Measurements from ENCODE around the gene ISYNA1. TPM values are rescaled to one million over a fixed set of nuclear protein-coding genes. Genes with fewer than 3 reads are reported as not detected.

The ISYNA1 gene
- total RNA-seq, 4 donors from 2014 or later, result 5.1 to 29.1 (median 7.8) TPM

DNA sequence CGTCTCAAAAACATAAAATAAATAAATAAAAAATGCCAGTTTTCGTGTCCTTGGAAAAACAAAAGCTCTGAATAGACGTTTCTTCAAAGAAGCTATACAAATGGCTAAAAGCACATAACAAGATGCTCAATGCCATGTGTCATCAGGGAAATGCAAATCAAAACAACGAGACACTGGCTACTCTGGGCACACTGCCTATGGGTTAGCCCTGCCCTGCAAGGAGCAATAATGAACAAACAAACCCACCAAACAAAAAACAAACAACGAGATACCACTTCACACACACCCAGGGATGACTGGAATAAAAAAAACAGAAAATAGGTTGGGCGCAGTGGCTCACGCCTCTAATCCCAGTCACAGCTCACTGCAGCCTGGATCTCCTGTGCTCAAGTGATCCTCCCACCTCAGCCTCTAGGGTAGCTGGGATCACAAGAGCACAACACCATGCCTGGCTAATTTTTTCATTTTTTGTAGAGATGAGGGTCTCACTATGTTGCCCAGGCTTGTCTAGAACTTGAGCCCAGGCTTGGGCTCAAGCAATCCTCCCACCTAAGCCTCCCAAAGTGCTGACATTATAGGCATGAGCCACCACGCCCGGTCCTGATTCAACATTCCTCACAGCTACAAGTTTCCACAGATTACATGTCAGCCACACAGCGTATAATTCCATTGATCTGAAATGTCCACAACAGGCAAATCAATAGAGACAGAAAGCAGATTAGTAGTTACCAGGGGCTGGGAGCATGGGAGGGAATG, 15.5 kb upstream of the ISYNA1 start:
- Histone ChIP-seq H3K27ac (peak overlapping the region; percentile 11 to 94 (median 28)), H3K4me3 (no peak overlapping the region), H3K4me1 (peaks cover 28 to 36% of the 10 kb centered on the region in 2 donors), H3K9me3 (no peaks in the 10 kb centered on the region), H3K36me3 (peaks cover 0 to 31% of the 10 kb centered on the region in 2 donors), H3K27me3 (no peaks in the 10 kb centered on the region)
- ATAC-seq (no peak), DNase-seq (no peak)
- in situ Hi-C loops (cut with MboI; ENCODE audit: low sequenced_read_pairs in 4 of 4) (loop anchor here (10.0 to 25.0 kb wide), 5 partner anchors 109 to 391 kb away; partner anchors contain the start of genes UBA52 (in 3 of the 4), UPF1 (in 2 of the 4), CRTC1 (in 1 of the 4) and KXD1 (in 1 of the 4)), intact Hi-C loops (cut with DNase I; ENCODE audit: low total_unique reads) (loop anchor here (5.0 kb wide), 1 partner anchor 394 kb away; no protein-coding TSS in a partner anchor)
- TF ChIP-seq POLR2A (IDR thresholded peaks at IDR 0.05), result no peak
- TF ChIP-seq, protein P1, sequence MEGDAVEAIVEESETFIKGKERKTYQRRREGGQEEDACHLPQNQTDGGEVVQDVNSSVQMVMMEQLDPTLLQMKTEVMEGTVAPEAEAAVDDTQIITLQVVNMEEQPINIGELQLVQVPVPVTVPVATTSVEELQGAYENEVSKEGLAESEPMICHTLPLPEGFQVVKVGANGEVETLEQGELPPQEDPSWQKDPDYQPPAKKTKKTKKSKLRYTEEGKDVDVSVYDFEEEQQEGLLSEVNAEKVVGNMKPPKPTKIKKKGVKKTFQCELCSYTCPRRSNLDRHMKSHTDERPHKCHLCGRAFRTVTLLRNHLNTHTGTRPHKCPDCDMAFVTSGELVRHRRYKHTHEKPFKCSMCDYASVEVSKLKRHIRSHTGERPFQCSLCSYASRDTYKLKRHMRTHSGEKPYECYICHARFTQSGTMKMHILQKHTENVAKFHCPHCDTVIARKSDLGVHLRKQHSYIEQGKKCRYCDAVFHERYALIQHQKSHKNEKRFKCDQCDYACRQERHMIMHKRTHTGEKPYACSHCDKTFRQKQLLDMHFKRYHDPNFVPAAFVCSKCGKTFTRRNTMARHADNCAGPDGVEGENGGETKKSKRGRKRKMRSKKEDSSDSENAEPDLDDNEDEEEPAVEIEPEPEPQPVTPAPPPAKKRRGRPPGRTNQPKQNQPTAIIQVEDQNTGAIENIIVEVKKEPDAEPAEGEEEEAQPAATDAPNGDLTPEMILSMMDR (IDR thresholded peaks at IDR 0.05 in 4 of 5, conservative IDR thresholded peaks at IDR 0.05 in 1 of 5), result no peak

DNA sequence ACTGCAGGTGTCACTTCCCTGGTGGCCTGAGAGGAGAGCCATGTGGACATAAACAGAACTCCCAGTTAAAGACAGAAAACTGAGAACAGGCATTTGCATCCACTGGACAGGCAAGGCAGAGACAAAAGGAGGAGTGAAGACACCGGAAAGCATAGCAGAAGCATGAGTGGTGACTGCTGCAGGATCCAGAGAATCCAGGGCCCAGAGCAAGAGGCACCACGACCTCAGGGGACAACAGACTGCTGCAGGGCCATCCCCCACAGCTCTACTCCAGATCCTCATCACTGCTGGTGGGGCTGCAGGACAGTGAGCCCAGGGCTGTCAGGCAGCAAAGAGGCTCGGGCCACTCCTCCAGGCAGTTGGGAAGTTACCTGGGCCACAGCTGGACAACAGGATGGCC, 14.5 kb upstream of the ISYNA1 start:
- H3K27me3 ChIP-seq, result no peaks in the 10 kb centered on the region
- no peaks in the 10 kb centered on the region for H3K9me3 ChIP-seq
- TF ChIP-seq POLR2A (IDR thresholded peaks at IDR 0.05), result no peak
- TF ChIP-seq, protein P1 (IDR thresholded peaks at IDR 0.05 in 4 of 5, conservative IDR thresholded peaks at IDR 0.05 in 1 of 5), result no peak
- ATAC-seq (no peak), DNase-seq (no peak)
- H3K4me3 ChIP-seq, result no peak overlapping the region
- intact Hi-C loops (cut with DNase I; ENCODE audit: low total_unique reads) (loop anchor here (5.0 kb wide), 1 partner anchor 395 kb away; no protein-coding TSS in a partner anchor), in situ Hi-C loops (cut with MboI; ENCODE audit: low sequenced_read_pairs in 4 of 4) (loop anchor here (10.0 to 25.0 kb wide), 5 partner anchors 110 to 392 kb away; partner anchors contain the start of genes UBA52 (in 3 of the 4), UPF1 (in 2 of the 4), CRTC1 (in 1 of the 4) and KXD1 (in 1 of the 4))
- peaks cover 0 to 40% of the 10 kb centered on the region in 2 donors for H3K36me3 ChIP-seq
- H3K4me1 ChIP-seq, result peaks cover 18 to 28% of the 10 kb centered on the region in 2 donors
- no peak overlapping the region for H3K27ac ChIP-seq

DNA sequence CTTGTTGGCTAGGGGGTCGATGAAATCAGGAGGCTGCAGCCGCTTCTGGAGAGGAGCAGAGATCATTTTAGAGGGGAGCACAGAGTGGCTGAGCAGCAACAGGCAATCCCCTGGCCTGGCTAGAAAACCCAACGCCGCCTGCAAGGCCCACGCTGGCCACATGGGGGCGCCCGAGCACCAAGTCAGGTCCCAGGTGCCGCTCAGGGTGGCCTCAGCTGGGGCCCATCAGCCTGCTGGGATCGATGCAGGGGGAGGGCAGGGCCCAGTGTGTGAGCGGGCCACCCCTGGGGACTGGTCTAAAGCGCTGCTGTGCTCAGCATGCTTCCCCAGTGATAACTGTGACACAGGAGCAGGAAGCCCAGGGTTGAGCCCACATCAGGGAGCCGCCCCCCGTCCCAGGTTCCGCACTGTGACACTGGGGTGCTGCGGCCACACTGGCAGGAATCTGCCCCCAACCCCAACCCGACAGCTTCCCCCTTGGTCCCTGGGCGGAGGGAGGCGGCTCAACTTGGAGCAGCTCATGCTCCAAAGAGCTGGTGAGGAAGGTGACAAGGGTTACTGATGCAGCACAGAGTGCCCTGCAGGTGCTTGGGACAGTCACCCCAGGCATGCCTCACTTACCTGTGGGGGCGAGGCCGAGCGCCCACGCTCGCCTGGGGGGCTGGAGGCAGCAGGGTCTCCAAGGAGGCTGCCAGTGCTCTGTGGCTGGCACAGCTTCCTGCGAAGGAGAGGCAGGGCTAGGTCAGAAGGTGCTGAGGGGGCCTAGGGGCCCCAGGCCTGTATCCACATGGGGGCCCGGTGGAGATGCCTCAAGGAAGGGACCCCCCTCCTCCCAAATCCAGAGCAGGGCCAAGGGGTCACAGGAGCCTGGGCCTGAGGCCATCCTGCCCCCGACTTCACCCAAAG, 13.3 kb upstream of the ISYNA1 start:
- peaks cover 6 to 16% of the 10 kb centered on the region in 2 donors for H3K4me1 ChIP-seq
- no peak overlapping the region for H3K4me3 ChIP-seq
- intact Hi-C loops (cut with DNase I; ENCODE audit: low total_unique reads) (loop anchor here (2.0 to 5.0 kb wide), 2 partner anchors 138 to 396 kb away; partner anchors contain the start of gene REX1BD), in situ Hi-C loops (cut with MboI; ENCODE audit: low sequenced_read_pairs in 4 of 4) (loop anchor here (10.0 to 25.0 kb wide), 5 partner anchors 111 to 394 kb away; partner anchors contain the start of genes UBA52 (in 3 of the 4), UPF1 (in 2 of the 4), CRTC1 (in 1 of the 4) and KXD1 (in 1 of the 4))
- H3K9me3 ChIP-seq, result no peaks in the 10 kb centered on the region
- H3K27ac ChIP-seq, result peak overlapping the region in 3 of 4 donors; percentile 18 to 28 (median 20)
- ATAC-seq (peak; percentile 73 to 83), DNase-seq (peak; percentile 56 to 80)
- no peak for TF ChIP-seq POLR2A (IDR thresholded peaks at IDR 0.05)
- TF ChIP-seq, protein P1 (IDR thresholded peaks at IDR 0.05 in 4 of 5, conservative IDR thresholded peaks at IDR 0.05 in 1 of 5), result peak; percentile 97 to 99 (median 98)
- peaks cover 0 to 52% of the 10 kb centered on the region in 2 donors for H3K36me3 ChIP-seq
- H3K27me3 ChIP-seq, result no peaks in the 10 kb centered on the region
